Large intestine (tissue), 3 donors: ENCODE measurements around the gene SOX15. TPM values are rescaled to one million over a fixed set of nuclear protein-coding genes. Genes with fewer than 3 reads are reported as not detected.

ENCODE experiments used
- DNase-seq, 2 donors: peaks; one replicate each; pipeline versions ENCODE4 v3.0.0 to v3.0.0-alpha.2; 2013
- H3K27ac ChIP-seq: one replicate; pipeline ENCODE4 v1.5.1; 2013; ENCODE audit warnings: low read length
- H3K27me3 ChIP-seq: 2 replicates; pipeline ENCODE4 v1.6.1; 2013; ENCODE audit warnings: low read length; ENCODE audit not compliant: control insufficient read depth, insufficient read depth
- H3K36me3 ChIP-seq: 2 replicates; pipeline ENCODE4 v1.6.1; 2013; ENCODE audit warnings: low read length; ENCODE audit not compliant: control insufficient read depth, insufficient read depth
- H3K4me1 ChIP-seq: one replicate; pipeline ENCODE4 v1.6.1; 2013; ENCODE audit warnings: low read length; ENCODE audit not compliant: control insufficient read depth, insufficient read depth
- H3K4me3 ChIP-seq: one replicate; pipeline ENCODE4 v1.5.1; 2013; ENCODE audit warnings: low read length
- H3K9me3 ChIP-seq: one replicate; pipeline ENCODE4 v1.6.1; 2013; ENCODE audit warnings: mild to moderate bottlenecking, low read depth, low read length, moderate library complexity; ENCODE audit not compliant: control insufficient read depth
- WGBS: methylation state at CpG from one replicate; pipeline ENCODE4 v1.1.5; 2013; ENCODE audit warnings: low lambda C conversion rate; ENCODE audit not compliant: insufficient coverage; 5-methylcytosine and 5-hydroxymethylcytosine counted together
- polyA plus RNA-seq: library from polyadenylated mRNA; unstranded; fragments of 120-200 nt; gene quantifications from one replicate; pipeline ENCODE4 v1.2.1, GENCODE V29; 2013

SOX15 gene
- polyA plus RNA-seq, 1 donor = 2.0 TPM

- H3K36me3 ChIP-seq = no peaks in the 10 kb centered on the region
- H3K27ac ChIP-seq = peak within 1 kb of the TSS; percentile 90
- WGBS = no CpG with 5 or more reads among the region's 65 CpGs
- no peaks in the 10 kb centered on the region for H3K9me3 ChIP-seq
- H3K4me1 ChIP-seq = peaks cover 24% of the 10 kb centered on the region
- H3K4me3 ChIP-seq = peak within 1 kb of the TSS; percentile 62
- peak in 1 of 2 donors; percentile 80 for DNase-seq
- no peaks in the 10 kb centered on the region for H3K27me3 ChIP-seq
Measured at GRCh38 chr17:7548585-7549400, 41.1 kb downstream of the SOX15 start, which contains the start of gene TNFSF12. Gene TNFSF12 (plus strand): TSS chr17:7549058. CDS start chr17:7549154, 96 bp downstream.

- no peak overlapping the region for H3K4me3 ChIP-seq
- H3K4me1 ChIP-seq = peaks cover 10% of the 10 kb centered on the region
- DNase-seq = no peak
- 100% methylated on average over 1 of the region's 6 CpGs for WGBS
- no peaks in the 10 kb centered on the region for H3K36me3 ChIP-seq
- no peaks in the 10 kb centered on the region for H3K9me3 ChIP-seq
- no peaks in the 10 kb centered on the region for H3K27me3 ChIP-seq
- no peak overlapping the region for H3K27ac ChIP-seq
Measured at GRCh38 chr17:7544911-7545310, 45.0 kb downstream of the SOX15 start.

- WGBS = no CpG with 5 or more reads among the region's 9 CpGs
- Histone ChIP-seq H3K27ac (no peak overlapping the region), H3K4me1 (peaks cover 7% of the 10 kb centered on the region), H3K27me3 (no peaks in the 10 kb centered on the region), H3K4me3 (no peak overlapping the region), H3K9me3 (peaks cover 14% of the 10 kb centered on the region), H3K36me3 (no peaks in the 10 kb centered on the region)
- no peak for DNase-seq
Measured at GRCh38 chr17:7541074-7541621, 48.7 kb downstream of the SOX15 start.

DNA sequence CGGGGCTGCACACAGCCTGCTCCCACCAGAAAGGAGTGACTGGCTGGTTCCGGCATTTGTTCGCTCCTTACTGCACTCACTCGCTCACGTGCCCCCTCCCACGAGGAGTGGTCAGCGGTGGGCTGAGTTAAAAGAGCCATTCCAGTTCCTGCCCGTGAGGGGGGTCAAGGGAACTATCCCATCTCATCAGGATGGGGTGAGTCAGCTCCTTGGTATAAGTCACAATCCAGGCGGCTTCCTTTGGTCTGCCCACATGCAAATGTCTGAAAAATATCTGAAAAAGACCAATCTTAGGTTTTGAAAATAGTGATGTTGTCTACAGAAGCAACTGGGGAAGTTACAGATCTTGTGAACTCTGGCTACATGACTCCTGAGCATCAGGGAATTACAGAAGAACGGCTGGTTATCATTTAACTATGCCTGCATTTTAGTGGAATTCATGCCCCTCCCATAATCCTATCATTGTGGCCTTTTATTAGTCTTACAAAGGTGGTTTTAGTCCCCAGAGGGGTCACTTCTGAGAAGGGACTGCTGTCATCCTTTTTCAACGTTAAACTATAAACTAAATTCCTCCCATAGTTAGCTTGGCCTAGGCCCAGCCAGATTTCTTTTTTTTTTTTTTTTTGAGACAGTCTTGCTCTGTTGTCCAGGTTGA lies 50.9 kb downstream of the SOX15 start:
- peak in 1 of 2 donors; percentile 45 for DNase-seq

More for the DNA sequence above, 50.9 kb downstream of the SOX15 start:
- no peak overlapping the region for H3K4me3 ChIP-seq
- H3K27ac ChIP-seq = peak overlapping the region; percentile 37
- H3K36me3 ChIP-seq = no peaks in the 10 kb centered on the region
- 0% methylated on average over 1 of the region's 11 CpGs for WGBS
- peaks cover 7% of the 10 kb centered on the region for H3K4me1 ChIP-seq
- H3K27me3 ChIP-seq = no peaks in the 10 kb centered on the region
- peaks cover 14% of the 10 kb centered on the region for H3K9me3 ChIP-seq

Other genes with a start within 250 kb of the SOX15 start
- 8.2 TPM for gene KCTD11, start 237.9 kb downstream of the SOX15 start, polyA plus RNA-seq
- gene TMEM95, start 234.9 kb downstream of the SOX15 start, polyA plus RNA-seq = 0.04 TPM
- 7.4 TPM for gene TNK1, start 209.0 kb downstream of the SOX15 start, polyA plus RNA-seq
- gene PLSCR3, start 195.6 kb downstream of the SOX15 start, polyA plus RNA-seq = 16.9 TPM
- 187 TPM for gene TMEM256, start 186.0 kb downstream of the SOX15 start, polyA plus RNA-seq
- 12.9 TPM for gene NLGN2, start 182.2 kb downstream of the SOX15 start, polyA plus RNA-seq
- not detected for gene SPEM1, start 169.8 kb downstream of the SOX15 start, polyA plus RNA-seq
- gene SPEM2, start 164.5 kb downstream of the SOX15 start, polyA plus RNA-seq = not detected
- not detected for gene SPEM3, start 161.2 kb downstream of the SOX15 start, polyA plus RNA-seq
- 7.5 TPM for gene TMEM102, start 154.7 kb downstream of the SOX15 start, polyA plus RNA-seq
- gene FGF11, start 150.6 kb downstream of the SOX15 start, polyA plus RNA-seq = 1.3 TPM
- 7.4 TPM for gene CHRNB1, start 145.0 kb downstream of the SOX15 start, polyA plus RNA-seq
- 65.6 TPM for gene ZBTB4, start 110.5 kb downstream of the SOX15 start, polyA plus RNA-seq
- gene SLC35G6, start 108.6 kb downstream of the SOX15 start, polyA plus RNA-seq = 0.52 TPM
- gene POLR2A, start 105.7 kb downstream of the SOX15 start, polyA plus RNA-seq = 98.7 TPM
- gene TNFSF12, start 41.0 kb downstream of the SOX15 start, polyA plus RNA-seq = 32.7 TPM
- gene TNFSF13, start 31.3 kb downstream of the SOX15 start, polyA plus RNA-seq = 23.4 TPM
- gene SENP3, start 28.2 kb downstream of the SOX15 start, polyA plus RNA-seq = 47.7 TPM
- 512 TPM for gene CD68, start 10.5 kb downstream of the SOX15 start, polyA plus RNA-seq
- 105 TPM for gene MPDU1, start 6.2 kb downstream of the SOX15 start, polyA plus RNA-seq
- gene FXR2, start 24.8 kb upstream of the SOX15 start, polyA plus RNA-seq = 28.2 TPM
- gene SAT2, start 37.7 kb upstream of the SOX15 start, polyA plus RNA-seq = 327 TPM
- 23.6 TPM for gene SHBG, start 40.0 kb upstream of the SOX15 start, polyA plus RNA-seq
- 4.8 TPM for gene ATP1B2, start 60.8 kb upstream of the SOX15 start, polyA plus RNA-seq
- 49.7 TPM for gene TP53, start 97.4 kb upstream of the SOX15 start, polyA plus RNA-seq
- gene WRAP53, start 98.4 kb upstream of the SOX15 start, polyA plus RNA-seq = 7.9 TPM
- gene EFNB3, start 115.1 kb upstream of the SOX15 start, polyA plus RNA-seq = 7.4 TPM
- gene DNAH2, start 127.7 kb upstream of the SOX15 start, polyA plus RNA-seq = 0.09 TPM
- 24.9 TPM for gene KDM6B, start 244.1 kb upstream of the SOX15 start, polyA plus RNA-seq